ENCODE measurements around the gene TMEM72.

Gene TMEM72

GRCh38 chr10:44935201-44935965 lies 24.2 kb downstream of the TMEM72 start:
- DNase-seq: no peak

GRCh38 chr10:44935966-44936295 lies 24.8 kb downstream of the TMEM72 start:
- DNase-seq: no peak

GRCh38 chr10:44936314-44936975 lies 25.3 kb downstream of the TMEM72 start:
- no peak for DNase-seq

DNA sequence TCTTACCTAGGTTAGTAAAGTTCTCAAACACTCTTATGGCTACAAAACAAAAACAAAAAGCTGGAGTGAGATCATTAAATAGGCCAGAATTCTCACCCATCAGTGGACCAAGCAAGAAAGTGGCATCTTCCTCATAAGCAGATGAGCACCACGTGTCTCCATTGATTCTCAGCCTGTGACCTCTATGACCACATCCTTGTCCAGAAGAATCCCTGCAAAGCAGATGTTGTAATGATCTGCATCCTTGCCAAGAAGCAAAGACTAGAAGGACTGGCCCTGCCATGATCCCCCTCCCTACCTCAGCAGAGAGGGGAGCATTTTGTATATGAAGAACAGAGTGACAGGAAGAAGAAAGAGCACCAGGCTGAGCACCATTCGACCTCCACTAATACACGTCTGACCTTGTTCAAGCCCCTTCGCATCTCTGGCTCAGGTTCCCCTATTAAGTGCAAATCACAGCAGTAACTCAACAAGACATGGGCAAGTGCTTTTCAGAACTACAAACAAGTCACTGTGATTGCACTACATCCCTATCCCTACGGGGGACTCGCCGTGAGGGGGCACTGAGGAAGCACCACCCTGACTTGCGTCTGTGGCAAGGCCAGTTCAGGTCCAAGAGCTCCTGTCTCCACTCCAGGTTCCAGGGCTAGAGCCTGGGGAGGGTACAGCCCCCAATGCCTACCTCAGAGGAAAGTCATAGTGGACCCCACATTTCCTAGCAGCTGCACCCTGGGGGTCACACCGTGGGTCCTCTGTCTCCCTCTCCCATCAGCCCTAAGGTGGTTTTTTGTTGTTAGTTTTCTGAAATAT lies 26.3 kb downstream of the TMEM72 start:
- no peak for DNase-seq

- DNase-seq: no peak
Observed at GRCh38 chr10:44938956-44939355, 27.8 kb downstream of the TMEM72 start.

- no peak for DNase-seq
Observed at GRCh38 chr10:44939691-44940401, 28.7 kb downstream of the TMEM72 start.

DNA sequence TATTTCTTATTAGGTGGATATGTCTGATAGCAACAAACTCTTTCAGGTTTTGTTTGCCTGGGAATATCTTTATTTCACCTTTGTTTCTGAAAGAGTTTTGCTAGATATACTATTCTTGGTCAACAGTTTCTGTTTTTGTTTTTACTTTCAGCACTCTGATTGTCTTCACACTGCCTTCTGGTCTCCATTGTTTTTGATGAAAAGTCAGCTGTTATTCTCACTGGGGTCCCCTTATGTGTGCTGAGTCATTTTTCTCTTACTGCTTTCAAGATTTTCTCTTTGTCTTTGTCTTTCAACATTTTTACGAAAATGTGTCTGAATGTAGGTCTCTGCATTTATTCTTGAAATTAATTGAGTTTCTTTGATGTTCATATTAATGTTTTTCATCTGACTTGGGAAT lies 33.2 kb downstream of the TMEM72 start:
- DNase-seq: no peak

- no peak for DNase-seq
Observed at GRCh38 chr10:44946205-44946604, 35.1 kb downstream of the TMEM72 start.

DNA sequence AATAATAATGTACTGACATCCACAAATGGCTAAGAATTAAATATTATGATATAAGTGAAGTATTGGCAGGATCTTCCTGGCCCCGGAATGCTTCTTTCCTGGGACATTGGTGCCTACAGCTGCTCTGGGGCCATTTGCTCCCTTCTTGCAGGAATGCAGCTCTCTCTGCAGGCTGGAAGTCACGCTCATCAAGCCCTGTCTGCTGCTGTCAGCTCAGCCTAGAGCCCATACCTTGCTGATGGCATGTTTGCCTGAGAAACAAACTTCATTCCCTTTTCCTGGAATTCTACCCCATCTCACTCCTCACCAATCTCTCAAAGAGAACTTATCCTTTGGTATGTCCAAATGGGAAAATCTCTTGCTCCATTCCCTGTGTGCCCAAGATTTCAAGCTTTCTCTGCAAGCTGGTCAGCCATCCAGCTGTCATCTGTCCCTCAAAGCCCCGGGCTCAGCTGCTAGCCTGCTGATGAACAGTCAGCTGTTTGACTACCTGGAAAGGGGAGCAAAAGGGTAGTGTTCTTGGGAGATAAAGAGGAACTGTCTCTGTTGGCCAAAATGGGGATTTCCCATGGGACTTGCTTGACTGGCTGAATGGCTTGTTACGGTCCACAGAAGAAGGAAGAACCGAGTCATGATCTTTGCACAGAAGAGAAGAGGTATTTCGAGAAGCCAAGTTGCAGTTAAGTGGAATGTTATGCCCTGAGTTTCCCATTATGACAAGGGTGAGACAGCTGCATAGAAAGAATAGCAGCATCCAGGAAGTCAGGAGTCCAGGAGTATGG lies 36.4 kb downstream of the TMEM72 start:
- DNase-seq: no peak

GRCh38 chr10:44948642-44949041 lies 37.5 kb downstream of the TMEM72 start:
- no peak for DNase-seq

GRCh38 chr10:44949127-44949802 lies 38.1 kb downstream of the TMEM72 start:
- no peak for DNase-seq

GRCh38 chr10:44949915-44950314 lies 38.8 kb downstream of the TMEM72 start:
- DNase-seq: no peak

GRCh38 chr10:44950326-44951225 lies 39.4 kb downstream of the TMEM72 start:
- DNase-seq: no peak

- DNase-seq: no peak
Observed at GRCh38 chr10:44951576-44952226, 40.6 kb downstream of the TMEM72 start.

GRCh38 chr10:44952779-44953231 lies 41.7 kb downstream of the TMEM72 start:
- no peak for DNase-seq

DNA sequence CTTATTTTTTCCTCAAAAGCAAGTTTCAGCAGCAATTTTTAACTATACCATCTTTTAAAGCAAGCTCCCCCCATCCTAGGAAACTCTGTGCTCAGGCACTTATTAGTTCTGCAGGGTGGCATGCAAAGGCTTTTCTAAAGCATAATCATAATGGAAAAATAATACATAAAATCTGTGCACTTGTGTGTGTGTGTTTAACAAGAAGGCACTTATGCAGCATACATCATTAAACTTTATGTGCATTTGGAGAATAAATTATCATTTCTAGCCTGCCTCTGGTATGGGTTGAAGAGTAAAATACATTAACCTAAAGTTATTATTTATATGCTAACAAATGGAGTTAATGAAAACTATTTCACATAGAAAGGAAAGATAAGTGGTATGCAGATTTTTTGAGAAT lies 42.9 kb downstream of the TMEM72 start:
- no peak for DNase-seq

- no peak for DNase-seq
Observed at GRCh38 chr10:44954962-44955361, 43.8 kb downstream of the TMEM72 start.

DNA sequence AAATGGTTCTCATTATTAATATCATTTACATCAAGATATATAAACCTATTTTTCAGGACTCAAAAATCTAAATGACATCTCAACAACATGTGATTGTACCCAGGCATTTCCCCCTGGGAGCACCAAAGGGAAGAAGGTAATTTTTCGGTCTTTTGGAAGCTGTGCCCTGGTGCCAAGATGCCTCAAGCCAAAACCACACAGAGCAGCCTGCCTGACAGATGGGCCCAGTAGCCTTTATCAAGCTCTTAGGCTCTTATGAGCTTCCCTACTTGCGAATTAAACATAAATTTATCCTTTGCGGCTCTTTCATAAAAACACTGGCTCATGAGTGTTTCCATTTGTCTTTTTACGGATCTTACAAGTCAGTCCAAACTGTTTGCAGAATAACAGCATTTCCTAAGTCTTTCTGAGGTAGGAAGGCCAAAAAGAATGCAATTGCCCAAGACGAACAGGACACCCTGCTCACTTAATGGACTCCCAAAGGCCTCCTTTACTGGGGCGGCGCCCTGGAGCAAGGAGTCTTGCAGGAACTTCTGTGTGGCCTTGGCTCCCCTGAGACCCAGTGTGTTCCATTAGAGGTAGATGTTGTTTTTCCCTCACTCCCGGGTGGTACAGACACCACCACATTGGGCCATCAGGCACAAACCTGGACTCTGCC lies 44.4 kb downstream of the TMEM72 start:
- DNase-seq: no peak

- no peak for DNase-seq
Observed at GRCh38 chr10:44956226-44956625, 45.1 kb downstream of the TMEM72 start.

Data from SHP77 treated with DMSO at 0.1 percent for 48 hours (cell line).